ENCODE data around the gene IL17RB. TPM values are rescaled to one million over a fixed set of nuclear protein-coding genes. Genes with fewer than 3 reads are reported as not detected.

Gene IL17RB
- total and polyA plus RNA-seq, 2 donors (not counting 1 experiment from before 2014, with no cell fraction given): 0.07 to 0.32 TPM

DNA sequence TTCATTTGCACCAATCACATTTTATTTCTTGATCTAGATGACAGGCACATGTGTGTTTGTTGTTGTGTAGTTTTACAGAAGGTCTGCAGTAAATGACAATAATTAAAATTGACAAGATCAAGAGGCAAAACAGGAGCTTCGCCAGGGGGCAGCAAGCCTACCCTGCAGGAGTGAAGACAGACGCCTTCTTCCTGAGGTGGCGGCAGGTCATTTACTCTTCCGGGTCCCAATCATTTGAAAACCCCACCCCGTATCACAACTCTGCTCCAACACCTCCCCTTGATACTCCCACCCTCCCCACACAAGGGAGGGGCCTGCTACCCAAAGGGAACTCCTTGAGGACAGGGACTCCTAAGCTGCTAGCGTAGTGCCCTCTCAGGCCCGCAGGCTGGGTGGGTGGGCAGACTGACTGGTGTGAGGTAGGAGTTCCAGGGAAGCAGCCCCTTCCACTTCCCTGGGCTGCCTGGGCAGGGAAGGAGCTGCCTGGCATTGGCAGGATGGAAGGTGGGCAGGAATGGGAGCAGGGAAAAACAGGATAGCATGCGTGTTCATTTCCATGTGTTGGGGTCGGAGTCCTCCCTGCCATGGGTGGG is 13.2 kb upstream of the IL17RB start:
- Histone ChIP-seq H3K27ac (ENCODE audit: low read length in 2 of 2) (no peak overlapping the region), H2AFZ (ENCODE audit: insufficient read depth, low read depth, low read length, poor library complexity, severe bottlenecking) (no peak overlapping the region)
- WGBS (ENCODE audit: insufficient coverage): 98% methylated on average over 7 of the region's 9 CpGs

GRCh38 chr3:53833700-53834099 is 12.7 kb upstream of the IL17RB start:
- intact Hi-C loops (cut with micrococcal nuclease): no loop called here
- Histone ChIP-seq H3K9ac (ENCODE audit: low read length) (no peak overlapping the region), H3K9me3 (ENCODE audit: control extremely low read depth in 1 of 3, control insufficient read depth in 2 of 3, insufficient read depth in 1 of 3, low read length in 2 of 3) (no peaks in the 10 kb centered on the region), H4K20me1 (ENCODE audit: control insufficient read depth, insufficient read depth, low read length, poor library complexity, severe bottlenecking) (no peaks in the 10 kb centered on the region), H3K4me1 (ENCODE audit: control insufficient read depth in 2 of 2, insufficient read depth in 2 of 2, low read length in 2 of 2) (no peaks in the 10 kb centered on the region), H3K27ac (ENCODE audit: low read length in 2 of 2) (no peak overlapping the region), H3K79me2 (ENCODE audit: control insufficient read depth, insufficient read depth, low read length) (no peaks in the 10 kb centered on the region), H3K36me3 (replicated peaks in 1 of 2; ENCODE audit: control extremely low read depth in 1 of 2, control insufficient read depth in 1 of 2, extremely low read depth in 1 of 2, insufficient read depth in 2 of 2, low read length in 1 of 2) (no peaks in the 10 kb centered on the region), H3K4me3 (ENCODE audit: control extremely low read depth in 1 of 5, extremely low read depth in 1 of 5, insufficient read depth in 1 of 5, low read depth in 2 of 5, low read length in 4 of 5) (no peak overlapping the region), H2AFZ (ENCODE audit: insufficient read depth, low read depth, low read length, poor library complexity, severe bottlenecking) (no peak overlapping the region), H3K27me3 (replicated peaks in 1 of 4; ENCODE audit: control extremely low read depth in 1 of 4, control insufficient read depth in 3 of 4, insufficient read depth in 4 of 4, low read length in 3 of 4) (peaks cover 0 to 3% (median 0%) of the 10 kb centered on the region in 4 experiments), H3K4me2 (replicated peaks; ENCODE audit: low read depth, low read length, poor library complexity, severe bottlenecking) (no peak overlapping the region)
- Mint-ChIP-seq H3K27me3 (no peaks in the 10 kb centered on the region), H3K4me3 (no peak overlapping the region), H3K27ac (no peak overlapping the region), H3K9me3 (ENCODE audit: insufficient read depth) (no peaks in the 10 kb centered on the region), H3K4me1 (no peaks in the 10 kb centered on the region)
- DNase-seq (no peak), ATAC-seq (ENCODE audit: low read depth) (no peak)
- CTCF ChIA-PET: no interaction called here
- 70% methylated on average over 2 of the region's 5 CpGs for WGBS (ENCODE audit: insufficient coverage)
- POLR2A ChIA-PET: no interaction called here
- no peak for TF ChIP-seq CTCF (IDR thresholded peaks at IDR 0.05)
- TF ChIP-seq EZH2 (IDR thresholded peaks at IDR 0.05; ENCODE audit: borderline replicate concordance, insufficient read depth, low read depth, low read length, poor library complexity, severe bottlenecking): no peak

More for the DNA sequence above, 13.2 kb upstream of the IL17RB start:
- Histone ChIP-seq H3K4me1 (ENCODE audit: control insufficient read depth in 2 of 2, insufficient read depth in 2 of 2, low read length in 2 of 2) (no peaks in the 10 kb centered on the region), H3K36me3 (replicated peaks in 1 of 2; ENCODE audit: control extremely low read depth in 1 of 2, control insufficient read depth in 1 of 2, extremely low read depth in 1 of 2, insufficient read depth in 2 of 2, low read length in 1 of 2) (no peaks in the 10 kb centered on the region), H3K4me3 (ENCODE audit: control extremely low read depth in 1 of 5, extremely low read depth in 1 of 5, insufficient read depth in 1 of 5, low read depth in 2 of 5, low read length in 4 of 5) (no peak overlapping the region), H3K79me2 (ENCODE audit: control insufficient read depth, insufficient read depth, low read length) (no peaks in the 10 kb centered on the region), H3K9me3 (ENCODE audit: control extremely low read depth in 1 of 3, control insufficient read depth in 2 of 3, insufficient read depth in 1 of 3, low read length in 2 of 3) (no peaks in the 10 kb centered on the region), H3K9ac (ENCODE audit: low read length) (no peak overlapping the region), H3K27me3 (replicated peaks in 1 of 4; ENCODE audit: control extremely low read depth in 1 of 4, control insufficient read depth in 3 of 4, insufficient read depth in 4 of 4, low read length in 3 of 4) (no peaks in the 10 kb centered on the region), H3K4me2 (replicated peaks; ENCODE audit: low read depth, low read length, poor library complexity, severe bottlenecking) (no peak overlapping the region), H4K20me1 (ENCODE audit: control insufficient read depth, insufficient read depth, low read length, poor library complexity, severe bottlenecking) (no peaks in the 10 kb centered on the region)
- intact Hi-C loops (cut with micrococcal nuclease): no loop called here
- Mint-ChIP-seq H3K4me3 (no peak overlapping the region), H3K9me3 (ENCODE audit: insufficient read depth) (no peaks in the 10 kb centered on the region), H3K27me3 (no peaks in the 10 kb centered on the region), H3K27ac (no peak overlapping the region), H3K4me1 (no peaks in the 10 kb centered on the region)
- DNase-seq: no peak
- ATAC-seq (ENCODE audit: low read depth): no peak
- POLR2A ChIA-PET: no interaction called here
- TF ChIP-seq CTCF (IDR thresholded peaks at IDR 0.05) (no peak), EZH2 (IDR thresholded peaks at IDR 0.05; ENCODE audit: borderline replicate concordance, insufficient read depth, low read depth, low read length, poor library complexity, severe bottlenecking) (no peak)
- CTCF ChIA-PET: no interaction called here

All from B cell (primary cell).